HUES64 (cell line): ENCODE measurements around the gene NR4A2.
"Not testable (repeated sequence)": the region's sequence is repeated elsewhere in the genome, so short reads cannot be mapped to it uniquely, and the experiment has no call there.

Experiments used
- H3K27ac ChIP-seq: 2 replicates; pipeline ENCODE4 v1.7.0; 2013; ENCODE audit warnings: low read depth, low read length, inconsistent platforms
- H3K27me3 ChIP-seq: 2 replicates; pipeline ENCODE4 v1.6.1; 2013; ENCODE audit warnings: mild to moderate bottlenecking, low read length; ENCODE audit not compliant: insufficient read depth
- H3K36me3 ChIP-seq: 2 replicates; pipeline ENCODE4 v1.6.1; 2013; ENCODE audit warnings: mild to moderate bottlenecking, low read length; ENCODE audit not compliant: insufficient read depth
- H3K4me1 ChIP-seq: 2 replicates; pipeline ENCODE4 v1.6.1; 2013; ENCODE audit warnings: mild to moderate bottlenecking, low read length, moderate library complexity; ENCODE audit not compliant: insufficient read depth
- H3K4me3 ChIP-seq: 2 replicates; pipeline ENCODE4 v1.5.1; 2013; ENCODE audit warnings: mild to moderate bottlenecking, low read length, moderate library complexity
- H3K9ac ChIP-seq: 2 replicates; pipeline ENCODE4 v1.6.1; 2013; ENCODE audit warnings: mild to moderate bottlenecking, low read depth, low read length
- H3K9me3 ChIP-seq: 2 replicates; pipeline ENCODE4 v1.6.1; 2013; ENCODE audit warnings: low read depth, low read length; ENCODE audit not compliant: insufficient read depth
- WGBS: fragments of 150-250, 120-280 bp; methylation state at CpG from one replicate; pipeline ENCODE4 v1.1.7; 2013; ENCODE audit warnings: missing lambda C conversion rate; 5-methylcytosine and 5-hydroxymethylcytosine counted together

NR4A2 gene

GRCh38 chr2:156319811-156320485, 12.6 kb downstream of the NR4A2 start:
- Histone ChIP-seq H3K27me3 (peaks cover 67% of the 10 kb centered on the region), H3K36me3 (no peaks in the 10 kb centered on the region)
- 90% methylated on average over 47 of the region's 47 CpGs for WGBS

GRCh38 chr2:156317631-156318030, 14.9 kb downstream of the NR4A2 start:
- H3K27me3 ChIP-seq, result peaks cover 44% of the 10 kb centered on the region
- H3K9me3 ChIP-seq, result no peaks in the 10 kb centered on the region
- no peak overlapping the region for H3K27ac ChIP-seq
- H3K9ac ChIP-seq, result no peak overlapping the region
- 86% methylated on average over 3 of the region's 3 CpGs for WGBS
- no peaks in the 10 kb centered on the region for H3K36me3 ChIP-seq
- no peak overlapping the region for H3K4me3 ChIP-seq
- peaks cover 17% of the 10 kb centered on the region; the same call in 1 of the 2 replicates for H3K4me1 ChIP-seq

More at GRCh38 chr2:156319811-156320485, 12.6 kb downstream of the NR4A2 start:
- Histone ChIP-seq H3K27ac (no peak overlapping the region), H3K4me1 (peaks cover 22% of the 10 kb centered on the region; the same call in 1 of the 2 replicates), H3K4me3 (peak overlapping the region; percentile 51), H3K9me3 (no peaks in the 10 kb centered on the region), H3K9ac (no peak overlapping the region)

- H3K27ac ChIP-seq, result no peak overlapping the region
- 73% methylated on average over 2 of the region's 2 CpGs for WGBS
- no peaks in the 10 kb centered on the region for H3K27me3 ChIP-seq
- H3K4me1 ChIP-seq, result no peaks in the 10 kb centered on the region
- no peak overlapping the region for H3K4me3 ChIP-seq
- no peaks in the 10 kb centered on the region for H3K36me3 ChIP-seq
- no peaks in the 10 kb centered on the region for H3K9me3 ChIP-seq
- no peak overlapping the region for H3K9ac ChIP-seq
Measured at GRCh38 chr2:156311976-156312375, 20.5 kb downstream of the NR4A2 start.

- Histone ChIP-seq H3K27me3 (no peaks in the 10 kb centered on the region), H3K36me3 (no peaks in the 10 kb centered on the region), H3K4me3 (no peak overlapping the region), H3K9ac (no peak overlapping the region), H3K9me3 (no peaks in the 10 kb centered on the region), H3K27ac (no peak overlapping the region), H3K4me1 (no peaks in the 10 kb centered on the region)
Measured at GRCh38 chr2:156310773-156311172, 21.7 kb downstream of the NR4A2 start.

- no peaks in the 10 kb centered on the region for H3K27me3 ChIP-seq
- H3K27ac ChIP-seq, result no peak overlapping the region
- no peak overlapping the region for H3K9ac ChIP-seq
- no peak overlapping the region for H3K4me3 ChIP-seq
- H3K4me1 ChIP-seq, result no peaks in the 10 kb centered on the region
- WGBS, result 82% methylated on average over 1 of the region's 1 CpG
- H3K36me3 ChIP-seq, result no peaks in the 10 kb centered on the region
- H3K9me3 ChIP-seq, result no peaks in the 10 kb centered on the region
Measured at GRCh38 chr2:156309917-156310316, 22.6 kb downstream of the NR4A2 start.

GRCh38 chr2:156309167-156309566, 23.4 kb downstream of the NR4A2 start:
- Histone ChIP-seq H3K9ac (no peak overlapping the region), H3K4me3 (no peak overlapping the region), H3K9me3 (no peaks in the 10 kb centered on the region), H3K4me1 (no peaks in the 10 kb centered on the region), H3K36me3 (no peaks in the 10 kb centered on the region), H3K27ac (no peak overlapping the region), H3K27me3 (no peaks in the 10 kb centered on the region)

GRCh38 chr2:156306821-156307220, 25.7 kb downstream of the NR4A2 start:
- no peak overlapping the region for H3K27ac ChIP-seq
- H3K36me3 ChIP-seq, result no peaks in the 10 kb centered on the region
- H3K4me3 ChIP-seq, result no peak overlapping the region
- WGBS, result 79% methylated on average over 1 of the region's 1 CpG
- H3K9me3 ChIP-seq, result no peaks in the 10 kb centered on the region
- no peaks in the 10 kb centered on the region for H3K27me3 ChIP-seq
- H3K9ac ChIP-seq, result no peak overlapping the region
- no peaks in the 10 kb centered on the region for H3K4me1 ChIP-seq

- H3K9me3 ChIP-seq, result no peaks in the 10 kb centered on the region
- no peaks in the 10 kb centered on the region for H3K36me3 ChIP-seq
- no peak overlapping the region for H3K4me3 ChIP-seq
- H3K27me3 ChIP-seq, result no peaks in the 10 kb centered on the region
- H3K27ac ChIP-seq, result no peak overlapping the region
- H3K4me1 ChIP-seq, result no peaks in the 10 kb centered on the region
- no peak overlapping the region for H3K9ac ChIP-seq
Measured at GRCh38 chr2:156305121-156305520, 27.4 kb downstream of the NR4A2 start.

- H3K4me3 ChIP-seq, result no peak overlapping the region
Measured at GRCh38 chr2:156300337-156300736, 32.2 kb downstream of the NR4A2 start.

GRCh38 chr2:156294945-156295580, 37.5 kb downstream of the NR4A2 start:
- H3K9me3 ChIP-seq, result peaks cover 5% of the 10 kb centered on the region
- H3K4me1 ChIP-seq, result no peaks in the 10 kb centered on the region
- H3K27ac ChIP-seq, result no peak overlapping the region
- 90% methylated on average over 8 of the region's 8 CpGs for WGBS
- no peak overlapping the region for H3K4me3 ChIP-seq
- no peaks in the 10 kb centered on the region for H3K36me3 ChIP-seq
- no peaks in the 10 kb centered on the region for H3K27me3 ChIP-seq
- no peak overlapping the region for H3K9ac ChIP-seq

More at GRCh38 chr2:156300337-156300736, 32.2 kb downstream of the NR4A2 start:
- H3K27me3 ChIP-seq, result no peaks in the 10 kb centered on the region
- no peaks in the 10 kb centered on the region for H3K9me3 ChIP-seq
- H3K27ac ChIP-seq, result no peak overlapping the region
- no peaks in the 10 kb centered on the region for H3K36me3 ChIP-seq
- H3K4me1 ChIP-seq, result no peaks in the 10 kb centered on the region
- WGBS, result 87% methylated on average over 1 of the region's 1 CpG
- no peak overlapping the region for H3K9ac ChIP-seq

- not testable (repeated sequence) for H3K36me3 ChIP-seq, H3K9me3 ChIP-seq, H3K9ac ChIP-seq, H3K4me1 ChIP-seq, H3K27ac ChIP-seq, H3K27me3 ChIP-seq, H3K4me3 ChIP-seq
- 94% methylated on average over 13 of the region's 29 CpGs for WGBS
Measured at GRCh38 chr2:156293382-156293781, 39.1 kb downstream of the NR4A2 start.
